ENCODE results near the gene CHST9. TPM values are rescaled to one million over a fixed set of nuclear protein-coding genes. Genes with fewer than 3 reads are reported as not detected.

Gene CHST9
- polyA plus RNA-seq, 3 donors: not detected

DNA sequence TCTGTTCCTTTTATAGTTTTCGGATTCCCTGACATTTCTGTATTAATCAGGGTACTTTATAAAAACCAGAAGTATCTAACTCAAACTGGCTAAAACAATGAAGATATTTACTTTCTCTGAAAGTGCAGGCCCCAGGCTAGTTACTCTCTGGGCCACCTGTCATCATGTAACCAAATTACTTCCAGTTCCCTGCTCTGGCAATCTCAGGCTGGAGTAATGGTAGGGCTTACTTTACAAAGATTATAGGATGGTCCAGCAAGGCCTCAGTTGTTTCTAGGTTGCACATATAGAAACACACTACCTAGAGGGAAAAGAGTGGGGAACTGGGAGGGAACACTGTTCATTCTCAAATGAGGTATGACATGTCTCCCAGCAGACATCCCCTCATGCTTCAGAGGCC, 74.8 kb downstream of the CHST9 start:
- Histone ChIP-seq H3K4me1 (ENCODE audit: control insufficient read depth in 1 of 2, insufficient read depth in 2 of 2, low read length in 2 of 2) (no peaks in the 10 kb centered on the region), H3K4me3 (replicated peaks in 1 of 3; ENCODE audit: low read depth in 2 of 3, low read length in 3 of 3) (no peak overlapping the region), H2AFZ (ENCODE audit: insufficient read depth, low read depth, low read length, poor library complexity, severe bottlenecking) (no peak overlapping the region), H3K9ac (ENCODE audit: insufficient read depth, low read length, poor library complexity, severe bottlenecking) (no peak overlapping the region), H3K9me3 (replicated peaks in 1 of 2; ENCODE audit: control insufficient read depth in 1 of 2, insufficient read depth in 1 of 2, low read length in 2 of 2) (no peaks in the 10 kb centered on the region), H3K4me2 (replicated peaks; ENCODE audit: extremely low read depth, low read length, poor library complexity, severe bottlenecking) (no peak overlapping the region), H3K27me3 (ENCODE audit: control insufficient read depth in 2 of 2, insufficient read depth in 2 of 2, low read length in 2 of 2) (no peaks in the 10 kb centered on the region), H3K79me2 (ENCODE audit: insufficient read depth, low read length) (no peaks in the 10 kb centered on the region), H3K27ac (ENCODE audit: low read depth in 1 of 2, low read length in 2 of 2) (no peak overlapping the region), H3K36me3 (replicated peaks in 1 of 2; ENCODE audit: control insufficient read depth in 1 of 2, insufficient read depth in 2 of 2, low read length in 2 of 2) (no peaks in the 10 kb centered on the region), H4K20me1 (ENCODE audit: insufficient read depth, low read length) (no peaks in the 10 kb centered on the region)
- peaks cover 0 to 7% (median 0%) of the 10 kb centered on the region in 7 donors for H3K9me3 Mint-ChIP-seq
- TF ChIP-seq, protein P1, sequence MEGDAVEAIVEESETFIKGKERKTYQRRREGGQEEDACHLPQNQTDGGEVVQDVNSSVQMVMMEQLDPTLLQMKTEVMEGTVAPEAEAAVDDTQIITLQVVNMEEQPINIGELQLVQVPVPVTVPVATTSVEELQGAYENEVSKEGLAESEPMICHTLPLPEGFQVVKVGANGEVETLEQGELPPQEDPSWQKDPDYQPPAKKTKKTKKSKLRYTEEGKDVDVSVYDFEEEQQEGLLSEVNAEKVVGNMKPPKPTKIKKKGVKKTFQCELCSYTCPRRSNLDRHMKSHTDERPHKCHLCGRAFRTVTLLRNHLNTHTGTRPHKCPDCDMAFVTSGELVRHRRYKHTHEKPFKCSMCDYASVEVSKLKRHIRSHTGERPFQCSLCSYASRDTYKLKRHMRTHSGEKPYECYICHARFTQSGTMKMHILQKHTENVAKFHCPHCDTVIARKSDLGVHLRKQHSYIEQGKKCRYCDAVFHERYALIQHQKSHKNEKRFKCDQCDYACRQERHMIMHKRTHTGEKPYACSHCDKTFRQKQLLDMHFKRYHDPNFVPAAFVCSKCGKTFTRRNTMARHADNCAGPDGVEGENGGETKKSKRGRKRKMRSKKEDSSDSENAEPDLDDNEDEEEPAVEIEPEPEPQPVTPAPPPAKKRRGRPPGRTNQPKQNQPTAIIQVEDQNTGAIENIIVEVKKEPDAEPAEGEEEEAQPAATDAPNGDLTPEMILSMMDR (IDR thresholded peaks at IDR 0.05): no peak
- DNase-seq: no peak
- peaks cover 0 to 2% (median 2%) of the 10 kb centered on the region in 3 donors for H3K27me3 Mint-ChIP-seq (ENCODE audit: low read depth in 3 of 3)
- H3K4me3 Mint-ChIP-seq: no peak overlapping the region
- H3K4me1 Mint-ChIP-seq: no peaks in the 10 kb centered on the region
- H3K36me3 Mint-ChIP-seq: no peaks in the 10 kb centered on the region
- H3K27ac Mint-ChIP-seq: no peak overlapping the region
- intact Hi-C loops (cut with micrococcal nuclease): no loop called here
- no CpG with 5 or more reads among the region's 1 CpG for WGBS (ENCODE audit: insufficient coverage)

DNA sequence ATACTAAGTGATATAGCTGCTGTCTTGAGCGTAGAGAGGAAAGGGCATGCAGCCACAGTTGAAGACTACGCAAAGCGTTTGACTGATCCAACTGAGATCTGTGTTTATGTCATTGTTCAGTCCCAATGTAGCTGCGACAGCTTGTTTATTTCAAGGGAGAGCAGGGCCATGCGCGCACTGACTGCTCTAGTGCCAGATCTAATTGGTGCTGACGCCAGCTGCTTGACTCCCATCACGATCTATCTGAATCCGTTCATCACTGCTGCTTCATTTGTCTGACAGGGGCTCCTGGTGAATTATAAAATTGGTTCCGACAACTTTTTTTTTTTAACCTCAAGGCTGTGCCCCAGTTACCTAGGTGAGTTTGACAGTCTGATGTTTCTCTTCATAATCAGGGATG, 75.7 kb downstream of the CHST9 start:
- Histone ChIP-seq H3K9ac (ENCODE audit: insufficient read depth, low read length, poor library complexity, severe bottlenecking) (no peak overlapping the region), H3K27ac (ENCODE audit: low read depth in 1 of 2, low read length in 2 of 2) (no peak overlapping the region), H3K4me3 (replicated peaks in 1 of 3; ENCODE audit: low read depth in 2 of 3, low read length in 3 of 3) (no peak overlapping the region), H4K20me1 (ENCODE audit: insufficient read depth, low read length) (no peaks in the 10 kb centered on the region), H3K4me2 (replicated peaks; ENCODE audit: extremely low read depth, low read length, poor library complexity, severe bottlenecking) (no peak overlapping the region), H3K27me3 (ENCODE audit: control insufficient read depth in 2 of 2, insufficient read depth in 2 of 2, low read length in 2 of 2) (no peaks in the 10 kb centered on the region), H3K36me3 (replicated peaks in 1 of 2; ENCODE audit: control insufficient read depth in 1 of 2, insufficient read depth in 2 of 2, low read length in 2 of 2) (no peaks in the 10 kb centered on the region), H3K79me2 (ENCODE audit: insufficient read depth, low read length) (no peaks in the 10 kb centered on the region), H3K4me1 (ENCODE audit: control insufficient read depth in 1 of 2, insufficient read depth in 2 of 2, low read length in 2 of 2) (no peaks in the 10 kb centered on the region), H3K9me3 (replicated peaks in 1 of 2; ENCODE audit: control insufficient read depth in 1 of 2, insufficient read depth in 1 of 2, low read length in 2 of 2) (no peaks in the 10 kb centered on the region), H2AFZ (ENCODE audit: insufficient read depth, low read depth, low read length, poor library complexity, severe bottlenecking) (no peak overlapping the region)
- DNase-seq: no peak
- TF ChIP-seq, protein P1 (IDR thresholded peaks at IDR 0.05): no peak
- H3K9me3 Mint-ChIP-seq: peaks cover 0 to 7% (median 0%) of the 10 kb centered on the region in 7 donors
- no peaks in the 10 kb centered on the region for H3K36me3 Mint-ChIP-seq
- no peak overlapping the region for H3K27ac Mint-ChIP-seq
- intact Hi-C loops (cut with micrococcal nuclease): no loop called here
- H3K4me3 Mint-ChIP-seq: no peak overlapping the region
- WGBS (ENCODE audit: insufficient coverage): 98% methylated on average over 10 of the region's 10 CpGs
- no peaks in the 10 kb centered on the region for H3K4me1 Mint-ChIP-seq
- H3K27me3 Mint-ChIP-seq (ENCODE audit: low read depth in 3 of 3): peaks cover 0 to 2% (median 2%) of the 10 kb centered on the region in 3 donors
